ENCODE data around the gene HBA1. TPM values are rescaled to one million over a fixed set of nuclear protein-coding genes. Genes with fewer than 3 reads are reported as not detected.
"Not testable (repeated sequence)": the region's sequence is repeated elsewhere in the genome, so short reads cannot be mapped to it uniquely, and the experiment has no call there.

The HBA1 gene
- total and polyA plus RNA-seq, 2 of the 4 experiments (the other 2 are of a cell fraction): 0.21 TPM; not detected in 1

- H2BK5ac ChIP-seq (ENCODE audit: low read depth, low read length, poor library complexity, severe bottlenecking); H2BK20ac ChIP-seq (ENCODE audit: low read depth, low read length); H3K23ac ChIP-seq (ENCODE audit: low read depth, low read length); POLR2A ChIA-PET (ENCODE audit: unreplicated experiment); H3K4ac ChIP-seq (ENCODE audit: low read depth, low read length); intact Hi-C loops (cut with micrococcal nuclease); CTCF ChIA-PET; H2BK120ac ChIP-seq (ENCODE audit: low read depth, low read length); H3K4me2 ChIP-seq (ENCODE audit: low read depth, low read length); H3K18ac ChIP-seq (ENCODE audit: low read depth, low read length); DNase-seq; H3K27ac ChIP-seq (ENCODE audit: insufficient read depth, low read length); in situ Hi-C loops (cut with MboI; ENCODE audit: low sequenced_read_pairs); H2BK15ac ChIP-seq (ENCODE audit: low read depth, low read length); H3K4me3 ChIP-seq (ENCODE audit: insufficient read depth, low read depth, low read length); H2AFZ ChIP-seq (replicated peaks; ENCODE audit: low read length, poor library complexity); dilution Hi-C loops (cut with HindIII; ENCODE audit: low sequenced_read_pairs, unreplicated experiment); H3K4me1 ChIP-seq (ENCODE audit: control insufficient read depth, insufficient read depth, low read length); H4K5ac ChIP-seq (ENCODE audit: low read depth, low read length); H4K20me1 ChIP-seq (ENCODE audit: insufficient read depth, low read length); H4K8ac ChIP-seq (ENCODE audit: low read depth in 2 of 2, low read length in 2 of 2); H3K9me3 ChIP-seq (ENCODE audit: control insufficient read depth, insufficient read depth, low read length); H3K14ac ChIP-seq (replicated peaks; ENCODE audit: low read depth, low read length); H3K9me1 ChIP-seq (ENCODE audit: insufficient read depth, low read length); H3K36me3 ChIP-seq (ENCODE audit: control insufficient read depth, insufficient read depth, low read length); H2AK9ac ChIP-seq (replicated peaks; ENCODE audit: low read depth, low read length, poor library complexity); H3K56ac ChIP-seq (ENCODE audit: extremely low read depth, insufficient read depth, low read length); H3K9ac ChIP-seq (ENCODE audit: low read depth, low read length); H2AK5ac ChIP-seq (ENCODE audit: low read depth, low read length); BruUV-seq (replicated peaks); ATAC-seq (ENCODE audit: low read depth); H3K79me1 ChIP-seq (ENCODE audit: low read depth in 1 of 2, low read length in 2 of 2); H4K91ac ChIP-seq (ENCODE audit: insufficient read depth, low read depth, low read length): not testable (repeated sequence)
- WGBS, 2 experiments (ENCODE audit: extremely low coverage in 2 of 2, insufficient read length in 1 of 2): no CpG with 5 or more reads among the region's 44 CpGs
- peaks cover 45% of the 10 kb centered on the region for H3K27me3 ChIP-seq (ENCODE audit: control insufficient read depth, insufficient read depth, low read length)
Observed at GRCh38 chr16:173211-173854, 3.1 kb upstream of the HBA1 start.

- POLR2A ChIA-PET (ENCODE audit: unreplicated experiment): interaction anchor here (0.6 kb wide), 1 partner anchor 8 kb away, joined by 12 read pairs; no protein-coding TSS in a partner anchor
- dilution Hi-C loops (cut with HindIII; ENCODE audit: low sequenced_read_pairs, unreplicated experiment): not testable (repeated sequence)
Observed at GRCh38 chr16:173928-174769, 2.3 kb upstream of the HBA1 start.

More at GRCh38 chr16:173928-174769, 2.3 kb upstream of the HBA1 start:
- H3K27ac ChIP-seq (ENCODE audit: insufficient read depth, low read length); H2AFZ ChIP-seq (replicated peaks; ENCODE audit: low read length, poor library complexity); H3K4ac ChIP-seq (ENCODE audit: low read depth, low read length); H2BK15ac ChIP-seq (ENCODE audit: low read depth, low read length); H3K9me1 ChIP-seq (ENCODE audit: insufficient read depth, low read length); H3K4me1 ChIP-seq (ENCODE audit: control insufficient read depth, insufficient read depth, low read length); CTCF ChIA-PET; H3K9ac ChIP-seq (ENCODE audit: low read depth, low read length); H2BK5ac ChIP-seq (ENCODE audit: low read depth, low read length, poor library complexity, severe bottlenecking); H2AK9ac ChIP-seq (replicated peaks; ENCODE audit: low read depth, low read length, poor library complexity); DNase-seq; H2BK120ac ChIP-seq (ENCODE audit: low read depth, low read length); H3K23ac ChIP-seq (ENCODE audit: low read depth, low read length); in situ Hi-C loops (cut with MboI; ENCODE audit: low sequenced_read_pairs); H4K5ac ChIP-seq (ENCODE audit: low read depth, low read length); H4K20me1 ChIP-seq (ENCODE audit: insufficient read depth, low read length); H3K36me3 ChIP-seq (ENCODE audit: control insufficient read depth, insufficient read depth, low read length); H2AK5ac ChIP-seq (ENCODE audit: low read depth, low read length); H3K18ac ChIP-seq (ENCODE audit: low read depth, low read length); H4K8ac ChIP-seq (ENCODE audit: low read depth in 2 of 2, low read length in 2 of 2); H3K9me3 ChIP-seq (ENCODE audit: control insufficient read depth, insufficient read depth, low read length); H4K91ac ChIP-seq (ENCODE audit: insufficient read depth, low read depth, low read length); intact Hi-C loops (cut with micrococcal nuclease); BruUV-seq (replicated peaks); H3K79me1 ChIP-seq (ENCODE audit: low read depth in 1 of 2, low read length in 2 of 2); H3K4me3 ChIP-seq (ENCODE audit: insufficient read depth, low read depth, low read length); H3K14ac ChIP-seq (replicated peaks; ENCODE audit: low read depth, low read length); H2BK20ac ChIP-seq (ENCODE audit: low read depth, low read length); H3K4me2 ChIP-seq (ENCODE audit: low read depth, low read length): not testable (repeated sequence)
- H3K56ac ChIP-seq (ENCODE audit: extremely low read depth, insufficient read depth, low read length): peak overlapping the region; percentile 92; the same call in 1 of the 2 replicates
- peaks cover 41% of the 10 kb centered on the region for H3K27me3 ChIP-seq (ENCODE audit: control insufficient read depth, insufficient read depth, low read length)
- WGBS, 2 experiments (ENCODE audit: extremely low coverage in 2 of 2, insufficient read length in 1 of 2): no CpG with 5 or more reads among the region's 13 CpGs
- ATAC-seq (ENCODE audit: low read depth): peak; percentile 30
